HG02642 (cell line): Measurements from ENCODE around the gene MYO1G.
"Not testable (repeated sequence)": the region's sequence is repeated elsewhere in the genome, so short reads cannot be mapped to it uniquely, and the experiment has no call there.

ENCODE experiments used
- ATAC-seq: cut with Tn5 transposase; IDR thresholded peaks from one replicate; pipeline ENCODE4 v1.9.1; 2021; ENCODE audit warnings: mild to moderate bottlenecking; ENCODE audit not compliant: unreplicated experiment, poor library complexity

The MYO1G gene

GRCh38 chr7:45000093-45001032 is 21.5 kb upstream of the MYO1G start, which contains the start of gene CCM2:
CCM2 (plus strand) TSS chr7:45000201; CDS start chr7:45000334, 133 bp downstream.
- peak; percentile 7 for ATAC-seq

GRCh38 chr7:44999245-45000092 is 20.7 kb upstream of the MYO1G start:
- peak; percentile 79 for ATAC-seq

GRCh38 chr7:44998153-44998871 is 19.5 kb upstream of the MYO1G start:
- ATAC-seq: no peak

GRCh38 chr7:44995555-44996493 is 17.0 kb upstream of the MYO1G start:
- peak; percentile 19 for ATAC-seq

- ATAC-seq: no peak
Measured at GRCh38 chr7:44994877-44995554, 16.2 kb upstream of the MYO1G start.

GRCh38 chr7:44992004-44992795 is 13.4 kb upstream of the MYO1G start:
- ATAC-seq: not testable (repeated sequence)

- ATAC-seq: no peak
Measured at GRCh38 chr7:44990109-44991023, 11.6 kb upstream of the MYO1G start.

- no peak for ATAC-seq
Measured at GRCh38 chr7:44989132-44989531, 10.3 kb upstream of the MYO1G start.

- no peak for ATAC-seq
Measured at GRCh38 chr7:44988701-44989100, 9.9 kb upstream of the MYO1G start.

- no peak for ATAC-seq
Measured at GRCh38 chr7:44987996-44988395, 9.2 kb upstream of the MYO1G start.

GRCh38 chr7:44987457-44987856 is 8.6 kb upstream of the MYO1G start:
- no peak for ATAC-seq

- ATAC-seq: peak; percentile 93
Measured at GRCh38 chr7:44986218-44987053, 7.6 kb upstream of the MYO1G start.

GRCh38 chr7:44985900-44986217 is 7.0 kb upstream of the MYO1G start:
- no peak for ATAC-seq

GRCh38 chr7:44985033-44985695 is 6.3 kb upstream of the MYO1G start:
- no peak for ATAC-seq

GRCh38 chr7:44984478-44984758 is 5.6 kb upstream of the MYO1G start:
- no peak for ATAC-seq
